Activated CD4-positive, alpha-beta T cell treated with anti-CD3 and anti-CD28 coated beads for 24 hours (primary cell): ENCODE measurements around the gene ITPRID1.
"Not testable (repeated sequence)": the region's sequence is repeated elsewhere in the genome, so short reads cannot be mapped to it uniquely, and the experiment has no call there.

Source experiments
- DNase-seq, 2 donors: peaks; one replicate each; pipeline ENCODE4 v3.0.0-alpha.2; 2020; ENCODE audit warnings: low read depth in 2 of 2

ITPRID1 gene

GRCh38 chr7:31513790-31514189, at the start of gene ITPRID1:
ITPRID1 (plus strand) TSS chr7:31514090; CDS start chr7:31553025, 38,935 bp downstream.
- DNase-seq, result no peak

GRCh38 chr7:31464601-31465000, 49.3 kb upstream of the ITPRID1 start:
- DNase-seq, result no peak

- no peak for DNase-seq
These were observed 48.6 kb upstream of the ITPRID1 start for GRCh38 chr7:31465285-31465684.

- DNase-seq, result no peak
These were observed 47.9 kb upstream of the ITPRID1 start for GRCh38 chr7:31466036-31466435.

- DNase-seq, result not testable (repeated sequence)
These were observed 43.0 kb upstream of the ITPRID1 start for GRCh38 chr7:31470883-31471282.

- no peak for DNase-seq
These were observed 38.5 kb upstream of the ITPRID1 start for GRCh38 chr7:31475368-31475767.

- DNase-seq, result no peak
These were observed 37.7 kb upstream of the ITPRID1 start for GRCh38 chr7:31476073-31476745.

GRCh38 chr7:31476941-31477677, 36.8 kb upstream of the ITPRID1 start:
- DNase-seq, result no peak

- DNase-seq, result no peak
These were observed 35.9 kb upstream of the ITPRID1 start for GRCh38 chr7:31478018-31478417.

- DNase-seq, result no peak
These were observed 35.2 kb upstream of the ITPRID1 start for GRCh38 chr7:31478721-31479120.

GRCh38 chr7:31487071-31487470, 26.8 kb upstream of the ITPRID1 start:
- DNase-seq, result no peak

GRCh38 chr7:31487476-31487875, 26.4 kb upstream of the ITPRID1 start:
- DNase-seq, result no peak

- DNase-seq, result peak in 1 of 2 donors; percentile 31
These were observed 25.2 kb upstream of the ITPRID1 start for GRCh38 chr7:31488562-31489203.

GRCh38 chr7:31490796-31491314, 23.0 kb upstream of the ITPRID1 start:
- no peak for DNase-seq

- no peak for DNase-seq
These were observed 21.8 kb upstream of the ITPRID1 start for GRCh38 chr7:31492086-31492485.

GRCh38 chr7:31493714-31494181, 20.1 kb upstream of the ITPRID1 start:
- no peak for DNase-seq

- DNase-seq, result no peak
These were observed 19.5 kb upstream of the ITPRID1 start for GRCh38 chr7:31494421-31494820.

- DNase-seq, result no peak
These were observed 18.2 kb upstream of the ITPRID1 start for GRCh38 chr7:31495653-31496052.

GRCh38 chr7:31497516-31497915, 16.4 kb upstream of the ITPRID1 start:
- no peak for DNase-seq

- DNase-seq, result no peak
These were observed 13.2 kb upstream of the ITPRID1 start for GRCh38 chr7:31500656-31501055.

GRCh38 chr7:31508823-31509222, 5.1 kb upstream of the ITPRID1 start:
- no peak for DNase-seq

- no peak for DNase-seq
These were observed 1.7 kb upstream of the ITPRID1 start for GRCh38 chr7:31512166-31512565.
